ENCODE results near the gene NNAT.
"Not testable (repeated sequence)": the region's sequence is repeated elsewhere in the genome, so short reads cannot be mapped to it uniquely, and the experiment has no call there.

NNAT gene

GRCh38 chr20:37527638-37528445, 6.8 kb downstream of the NNAT start, which contains the start of gene BLCAP:
Gene BLCAP, minus strand, starts transcription at chr20:37527876. Its CDS starts 8,702 bp downstream, at chr20:37519174.
- peak; percentile 92 for ATAC-seq
- peak; percentile 92 to 93 for DNase-seq
- peak within 1 kb of the TSS; percentile 89 to 94 for H3K4me3 Mint-ChIP-seq
- no peaks in the 10 kb centered on the region for H3K9me3 Mint-ChIP-seq
- H3K27me3 Mint-ChIP-seq: no peaks in the 10 kb centered on the region
- peaks cover 53% of the 10 kb centered on the region for H3K4me1 Mint-ChIP-seq
- peak within 1 kb of the TSS; percentile 100 for H3K27ac Mint-ChIP-seq

- H3K27me3 Mint-ChIP-seq: no peaks in the 10 kb centered on the region
- no peak for DNase-seq
- ATAC-seq: peak; percentile 10
- H3K27ac Mint-ChIP-seq: peak overlapping the region in 1 of 2 donors; percentile 100
- peak overlapping the region; percentile 89 to 94 for H3K4me3 Mint-ChIP-seq
- no peaks in the 10 kb centered on the region for H3K9me3 Mint-ChIP-seq
- peaks cover 45% of the 10 kb centered on the region for H3K4me1 Mint-ChIP-seq
Observed at GRCh38 chr20:37528446-37529213, 7.6 kb downstream of the NNAT start.

DNA sequence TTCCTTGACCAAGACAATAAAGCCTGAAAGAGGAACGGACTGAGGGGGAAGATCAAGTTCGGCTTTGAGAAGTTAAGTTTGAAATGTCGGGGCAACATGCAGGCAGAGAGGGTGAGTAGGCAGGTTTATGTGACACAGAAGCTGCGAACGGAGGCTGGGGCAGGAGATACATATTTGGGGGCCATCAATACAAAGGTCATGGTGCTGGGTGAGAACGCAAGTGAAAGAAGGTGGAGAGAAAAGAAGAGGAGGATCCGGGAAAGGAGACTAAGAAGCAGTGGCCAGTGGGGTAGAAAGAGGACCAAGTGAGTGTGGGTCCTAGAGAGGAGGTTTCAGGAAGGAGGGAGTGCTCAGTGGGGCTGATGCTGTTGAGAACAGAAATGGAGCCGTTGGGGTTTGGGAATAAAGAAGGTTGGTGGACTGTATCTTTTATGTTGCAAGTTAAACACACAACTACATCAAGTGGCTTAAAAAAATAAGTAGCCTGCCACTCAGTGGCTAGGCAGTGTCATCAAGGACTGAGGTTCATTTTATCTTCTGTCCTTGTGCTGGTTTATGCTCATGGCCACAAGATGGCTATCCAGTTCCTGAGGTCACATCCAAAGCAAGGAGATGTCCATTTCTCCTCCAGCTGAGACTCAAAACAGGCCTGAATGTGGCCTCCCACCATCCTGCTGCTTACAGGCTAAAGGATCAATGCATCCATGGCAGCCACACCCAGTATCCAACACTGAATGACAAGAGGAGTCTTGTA, 8.3 kb downstream of the NNAT start:
- no peak for ATAC-seq
- H3K4me1 Mint-ChIP-seq: peaks cover 39% of the 10 kb centered on the region
- H3K4me3 Mint-ChIP-seq: peak overlapping the region in 1 of 2 donors; percentile 89
- H3K27ac Mint-ChIP-seq: no peak overlapping the region
- H3K9me3 Mint-ChIP-seq: no peaks in the 10 kb centered on the region
- no peak for DNase-seq
- H3K27me3 Mint-ChIP-seq: no peaks in the 10 kb centered on the region

GRCh38 chr20:37529968-37530600, 9.0 kb downstream of the NNAT start:
- no peak overlapping the region for H3K4me3 Mint-ChIP-seq

DNA sequence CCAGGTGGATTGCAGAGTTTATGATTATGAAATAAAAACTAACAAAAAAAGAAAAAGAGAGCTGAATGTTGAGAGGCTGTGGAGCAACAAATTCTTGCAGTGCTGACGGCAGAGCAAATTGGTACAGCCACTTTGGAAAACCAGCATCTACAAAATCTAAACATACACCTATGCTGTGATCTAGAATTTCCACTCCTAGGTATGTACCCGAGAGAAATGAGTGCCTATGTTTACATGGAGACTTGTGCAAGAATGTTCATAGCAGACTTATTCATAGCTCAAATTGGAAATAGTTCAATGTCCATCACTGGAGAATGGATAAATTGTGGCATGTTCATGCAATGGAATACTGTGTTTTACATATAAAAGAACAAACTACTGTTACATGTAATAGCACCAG, 9.6 kb downstream of the NNAT start:
- no peak for DNase-seq
- no peak for ATAC-seq
- H3K27ac Mint-ChIP-seq: no peak overlapping the region
- peaks cover 6% of the 10 kb centered on the region for H3K27me3 Mint-ChIP-seq
- peaks cover 38% of the 10 kb centered on the region for H3K4me1 Mint-ChIP-seq
- H3K9me3 Mint-ChIP-seq: no peaks in the 10 kb centered on the region
- no peak overlapping the region for H3K4me3 Mint-ChIP-seq

More at GRCh38 chr20:37529968-37530600, 9.0 kb downstream of the NNAT start:
- Mint-ChIP-seq H3K9me3 (no peaks in the 10 kb centered on the region), H3K27ac (no peak overlapping the region), H3K4me1 (peaks cover 39% of the 10 kb centered on the region), H3K27me3 (no peaks in the 10 kb centered on the region)
- ATAC-seq (no peak), DNase-seq (no peak)

GRCh38 chr20:37531856-37532255, 10.8 kb downstream of the NNAT start:
- Mint-ChIP-seq H3K9me3 (no peaks in the 10 kb centered on the region), H3K4me1 (peaks cover 28% of the 10 kb centered on the region), H3K27ac (no peak overlapping the region), H3K4me3 (no peak overlapping the region), H3K27me3 (peaks cover 10% of the 10 kb centered on the region)
- no peak for ATAC-seq
- DNase-seq: no peak

DNA sequence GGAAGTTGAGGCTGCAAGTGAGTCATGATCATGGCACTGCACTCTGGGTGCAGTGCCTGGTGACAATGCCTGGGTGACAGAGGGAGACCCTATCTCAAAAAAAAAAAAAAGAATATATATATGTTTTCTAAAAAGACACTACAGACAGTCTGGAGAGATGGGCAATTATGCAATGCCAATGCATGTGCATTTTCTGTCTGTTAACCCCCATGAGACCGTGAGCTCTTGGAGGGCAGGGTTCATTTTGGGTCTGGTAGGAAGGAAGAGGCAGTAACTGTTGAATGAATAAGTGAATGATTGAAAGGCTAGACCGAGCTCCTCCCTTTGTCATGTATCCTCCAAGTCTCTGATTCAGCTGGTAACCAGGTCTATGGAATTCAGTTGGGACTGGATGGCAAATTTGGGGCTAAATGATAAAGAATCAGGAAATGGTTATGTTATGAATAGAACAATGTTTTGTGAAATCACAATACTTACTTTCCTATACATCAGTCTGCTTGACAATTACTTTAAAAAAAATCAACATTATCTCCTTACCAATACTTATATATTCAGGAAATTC, 12.2 kb downstream of the NNAT start:
- H3K4me3 Mint-ChIP-seq: no peak overlapping the region
- ATAC-seq (no peak), DNase-seq (no peak)
- peaks cover 30% of the 10 kb centered on the region for H3K4me1 Mint-ChIP-seq
- H3K27me3 Mint-ChIP-seq: peaks cover 20% of the 10 kb centered on the region
- no peaks in the 10 kb centered on the region for H3K9me3 Mint-ChIP-seq
- H3K27ac Mint-ChIP-seq: no peak overlapping the region

GRCh38 chr20:37534401-37535157, 13.5 kb downstream of the NNAT start:
- DNase-seq: peak; percentile 38 to 46
- no peaks in the 10 kb centered on the region for H3K9me3 Mint-ChIP-seq
- H3K4me3 Mint-ChIP-seq: no peak overlapping the region

DNA sequence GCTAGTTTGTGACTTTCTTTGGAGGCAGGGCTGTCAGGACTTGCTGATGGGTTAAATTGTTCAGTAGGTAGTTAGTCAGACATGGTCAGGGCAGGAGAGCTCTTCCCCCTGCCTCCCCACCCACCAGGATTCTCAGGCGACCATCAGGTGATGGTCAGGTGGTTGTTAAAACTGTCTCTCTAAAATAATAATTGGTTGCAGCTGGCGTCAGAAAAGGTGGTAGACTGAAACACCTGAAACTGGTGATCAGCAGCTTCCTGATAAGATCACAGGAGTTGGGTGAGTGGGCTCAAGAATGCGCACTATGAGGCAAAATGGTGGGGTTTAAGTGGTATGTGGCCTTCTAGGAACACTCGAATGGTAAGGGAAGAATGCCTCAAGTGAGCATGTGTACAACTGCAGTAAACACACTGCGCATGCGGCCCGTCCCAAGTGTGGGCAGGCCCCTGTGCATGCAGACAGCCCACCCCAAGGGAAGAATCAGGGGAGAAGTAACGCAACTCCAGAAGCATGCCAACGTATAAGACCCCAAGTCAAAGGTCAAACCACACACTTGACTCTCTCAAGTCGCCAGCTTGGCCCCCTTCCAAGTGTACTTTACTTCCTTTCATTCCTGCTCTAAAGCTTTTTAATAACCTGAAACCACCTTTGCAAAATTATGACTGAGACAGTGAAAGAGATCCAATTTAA, 14.5 kb downstream of the NNAT start:
- ATAC-seq: no peak
- peaks cover 22% of the 10 kb centered on the region for H3K27me3 Mint-ChIP-seq
- peaks cover 22% of the 10 kb centered on the region for H3K4me1 Mint-ChIP-seq
- no peaks in the 10 kb centered on the region for H3K9me3 Mint-ChIP-seq
- DNase-seq: no peak
- H3K4me3 Mint-ChIP-seq: no peak overlapping the region
- H3K27ac Mint-ChIP-seq: no peak overlapping the region

More at GRCh38 chr20:37534401-37535157, 13.5 kb downstream of the NNAT start:
- Mint-ChIP-seq H3K27ac (no peak overlapping the region), H3K27me3 (peaks cover 22% of the 10 kb centered on the region), H3K4me1 (peaks cover 22% of the 10 kb centered on the region)
- peak; percentile 97 for ATAC-seq

DNA sequence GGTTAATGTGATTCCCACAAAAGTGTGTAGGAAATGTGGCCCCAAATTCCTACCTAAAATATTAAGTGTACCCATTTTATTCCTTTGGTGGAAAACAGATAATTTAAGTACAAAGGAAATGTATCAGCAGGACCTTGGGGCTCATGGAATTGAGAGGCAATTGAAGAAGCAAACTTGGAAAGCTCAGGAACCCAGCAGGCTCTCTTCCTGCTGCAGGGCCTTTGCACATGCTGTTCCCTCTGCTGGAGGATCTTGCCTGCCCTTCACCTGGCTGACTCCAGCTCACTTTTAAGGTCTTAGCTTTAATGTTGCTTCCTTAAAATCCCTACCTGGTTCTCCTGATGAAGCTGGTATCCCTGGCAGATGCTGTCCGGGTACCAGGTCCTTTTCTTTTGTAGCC, 16.5 kb downstream of the NNAT start:
- no peak overlapping the region for H3K4me3 Mint-ChIP-seq
- H3K27me3 Mint-ChIP-seq: peaks cover 22% of the 10 kb centered on the region
- peaks cover 22% of the 10 kb centered on the region for H3K4me1 Mint-ChIP-seq
- no peak for ATAC-seq
- no peak overlapping the region for H3K27ac Mint-ChIP-seq
- H3K9me3 Mint-ChIP-seq: no peaks in the 10 kb centered on the region
- no peak for DNase-seq

- DNase-seq (no peak), ATAC-seq (no peak)
- Mint-ChIP-seq H3K27me3 (peaks cover 22% of the 10 kb centered on the region), H3K4me1 (peaks cover 22% of the 10 kb centered on the region), H3K9me3 (no peaks in the 10 kb centered on the region), H3K27ac (no peak overlapping the region), H3K4me3 (no peak overlapping the region)
Observed at GRCh38 chr20:37538003-37538402, 17.0 kb downstream of the NNAT start.

DNA sequence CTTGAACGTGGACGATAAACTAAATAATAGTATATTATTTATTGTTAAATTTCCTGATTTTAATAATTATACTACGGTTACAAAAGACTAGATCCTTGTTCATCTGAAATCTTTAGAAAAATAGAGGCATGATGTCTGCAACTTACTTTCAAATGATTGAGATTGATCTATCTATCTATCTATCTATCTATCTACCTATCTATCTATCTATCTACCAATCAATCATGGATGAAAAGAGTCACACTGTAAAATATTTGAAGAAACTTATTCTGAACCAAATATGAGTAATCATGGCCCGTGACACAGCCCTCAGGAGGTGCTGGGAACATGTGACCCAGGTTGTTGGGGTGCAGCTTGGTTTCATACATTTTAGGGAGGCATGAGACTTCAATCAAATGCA, 18.4 kb downstream of the NNAT start:
- no peaks in the 10 kb centered on the region for H3K9me3 Mint-ChIP-seq
- no peak for DNase-seq
- peaks cover 22% of the 10 kb centered on the region for H3K27me3 Mint-ChIP-seq
- no peak for ATAC-seq
- no peak overlapping the region for H3K27ac Mint-ChIP-seq
- no peak overlapping the region for H3K4me3 Mint-ChIP-seq
- H3K4me1 Mint-ChIP-seq: peaks cover 20% of the 10 kb centered on the region

DNA sequence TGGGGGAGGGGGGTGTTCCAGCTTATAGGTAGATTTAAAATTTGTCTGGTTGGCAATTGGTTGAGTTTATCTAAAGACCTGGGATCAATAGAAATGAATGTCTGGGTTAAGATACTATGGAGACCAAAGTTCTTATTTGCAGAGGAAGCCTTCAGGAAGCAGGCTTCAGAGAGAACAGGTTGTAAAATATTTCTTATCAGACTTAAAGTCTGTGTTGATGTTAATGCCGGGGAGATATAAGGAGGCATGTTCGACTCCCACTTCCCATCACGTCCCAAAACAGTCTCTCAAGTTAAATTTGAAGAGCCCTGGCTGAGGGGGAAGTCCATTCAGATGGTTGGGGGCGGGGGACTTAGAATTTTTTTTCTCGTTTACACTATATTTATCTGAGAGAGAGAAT, 19.0 kb downstream of the NNAT start:
- no peak overlapping the region for H3K4me3 Mint-ChIP-seq
- no peak overlapping the region for H3K27ac Mint-ChIP-seq
- H3K9me3 Mint-ChIP-seq: no peaks in the 10 kb centered on the region
- DNase-seq (no peak), ATAC-seq (no peak)
- H3K4me1 Mint-ChIP-seq: peaks cover 15% of the 10 kb centered on the region
- H3K27me3 Mint-ChIP-seq: peaks cover 22% of the 10 kb centered on the region

DNA sequence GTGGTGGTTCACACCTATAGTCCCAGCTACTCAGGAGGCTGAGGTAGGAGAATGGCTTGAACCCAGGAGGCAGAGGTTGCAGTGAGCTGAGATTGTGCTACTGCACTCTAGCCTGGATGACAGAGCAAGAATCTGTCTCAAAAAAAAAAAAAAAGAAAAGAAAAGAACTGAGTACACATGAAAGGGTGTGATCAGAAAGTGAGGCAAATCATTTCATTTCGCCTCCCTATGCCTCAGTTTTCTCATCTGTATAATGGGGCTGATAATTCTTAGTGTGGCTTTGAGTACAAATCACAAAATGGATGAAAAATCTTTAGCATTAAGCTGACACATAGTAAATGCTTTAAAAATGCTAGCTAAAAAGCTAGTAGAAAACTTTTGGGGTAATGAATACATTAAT, 19.8 kb downstream of the NNAT start:
- peaks cover 16% of the 10 kb centered on the region for H3K27me3 Mint-ChIP-seq
- not testable (repeated sequence) for DNase-seq, H3K9me3 Mint-ChIP-seq, H3K4me1 Mint-ChIP-seq, H3K4me3 Mint-ChIP-seq, ATAC-seq, H3K27ac Mint-ChIP-seq
